Type B pancreatic cell (in vitro differentiated cells): Measurements from ENCODE around the gene LLCFC1. TPM values are rescaled to one million over a fixed set of nuclear protein-coding genes. Genes with fewer than 3 reads are reported as not detected.

ENCODE experiments used
- DNase-seq: peaks from one replicate; pipeline ENCODE4 v3.0.0; 2021; ENCODE audit warnings: mixed read lengths; ENCODE audit not compliant: unreplicated experiment; ENCODE audit errors: extremely low spot score
- H3K27ac Mint-ChIP-seq: 2 replicates; pipeline ENCODE4 v1.8.0; 2021; ENCODE audit warnings: mild to moderate bottlenecking, mixed read lengths
- H3K27me3 Mint-ChIP-seq: 2 replicates; pipeline ENCODE4 v1.8.0; 2021; ENCODE audit warnings: mixed read lengths
- H3K36me3 Mint-ChIP-seq: 2 replicates; pipeline ENCODE4 v1.8.0; 2021; ENCODE audit warnings: mixed read lengths
- H3K4me1 Mint-ChIP-seq: one replicate; pipeline ENCODE4 v1.8.0; 2021; ENCODE audit warnings: mixed read lengths; ENCODE audit not compliant: unreplicated experiment
- H3K4me3 Mint-ChIP-seq: 2 replicates; pipeline ENCODE4 v1.8.0; 2021; ENCODE audit warnings: mild to moderate bottlenecking, mixed read lengths
- H3K9me3 Mint-ChIP-seq: 2 replicates; pipeline ENCODE4 v1.8.0; 2021; ENCODE audit warnings: mixed read lengths
- total RNA-seq: library from RNA; stranded (reverse); gene quantifications from 2 replicates; pipeline ENCODE4 v1.2.1, GENCODE V29; 2021; ENCODE audit warnings: low replicate concordance
- TF ChIP-seq, protein P1 (sequence below): fragments of 200-600 bp; sonication (generic); conservative IDR thresholded peaks from 2 replicates; pipeline ENCODE4 v1.5.0; 2021; ENCODE audit warnings: antibody characterized with exemption, mild to moderate bottlenecking

The LLCFC1 gene
- total RNA-seq, 1 donor from 2014 or later: not detected

DNA sequence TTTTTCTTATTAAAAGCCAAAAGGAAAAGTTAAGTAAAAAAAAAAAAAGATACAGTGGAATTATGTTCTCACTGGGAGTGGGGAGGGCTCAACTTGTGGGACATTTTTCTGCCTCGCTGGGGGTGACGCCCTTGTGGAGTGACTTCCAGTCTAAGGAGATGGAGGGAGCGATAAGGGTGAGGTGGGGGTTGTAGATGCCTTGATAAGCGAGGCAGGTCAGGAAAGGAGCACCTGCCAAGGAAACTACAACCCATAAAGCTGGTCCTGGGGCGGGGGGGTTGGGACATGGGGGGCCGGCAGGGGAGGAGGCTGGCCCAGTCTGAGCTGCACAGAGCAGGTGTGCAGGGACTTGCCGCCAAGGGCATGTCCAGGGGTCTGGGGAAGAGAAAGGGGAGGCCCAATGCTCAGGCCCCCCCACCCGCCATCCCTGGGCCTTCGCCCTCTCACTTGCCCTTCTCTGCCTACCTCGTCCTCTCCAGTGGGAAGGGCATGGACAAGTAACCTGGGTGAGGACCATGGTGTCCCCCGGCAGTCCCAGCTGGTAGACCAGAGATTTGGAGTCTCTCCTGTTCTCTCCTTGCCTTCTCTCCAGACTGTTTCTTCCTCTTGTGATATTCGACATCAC is 3.2 kb upstream of the LLCFC1 start:
- no peak overlapping the region for H3K27ac Mint-ChIP-seq
- H3K36me3 Mint-ChIP-seq: no peaks in the 10 kb centered on the region
- TF ChIP-seq, protein P1, sequence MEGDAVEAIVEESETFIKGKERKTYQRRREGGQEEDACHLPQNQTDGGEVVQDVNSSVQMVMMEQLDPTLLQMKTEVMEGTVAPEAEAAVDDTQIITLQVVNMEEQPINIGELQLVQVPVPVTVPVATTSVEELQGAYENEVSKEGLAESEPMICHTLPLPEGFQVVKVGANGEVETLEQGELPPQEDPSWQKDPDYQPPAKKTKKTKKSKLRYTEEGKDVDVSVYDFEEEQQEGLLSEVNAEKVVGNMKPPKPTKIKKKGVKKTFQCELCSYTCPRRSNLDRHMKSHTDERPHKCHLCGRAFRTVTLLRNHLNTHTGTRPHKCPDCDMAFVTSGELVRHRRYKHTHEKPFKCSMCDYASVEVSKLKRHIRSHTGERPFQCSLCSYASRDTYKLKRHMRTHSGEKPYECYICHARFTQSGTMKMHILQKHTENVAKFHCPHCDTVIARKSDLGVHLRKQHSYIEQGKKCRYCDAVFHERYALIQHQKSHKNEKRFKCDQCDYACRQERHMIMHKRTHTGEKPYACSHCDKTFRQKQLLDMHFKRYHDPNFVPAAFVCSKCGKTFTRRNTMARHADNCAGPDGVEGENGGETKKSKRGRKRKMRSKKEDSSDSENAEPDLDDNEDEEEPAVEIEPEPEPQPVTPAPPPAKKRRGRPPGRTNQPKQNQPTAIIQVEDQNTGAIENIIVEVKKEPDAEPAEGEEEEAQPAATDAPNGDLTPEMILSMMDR: no peak
- H3K27me3 Mint-ChIP-seq: peaks cover 12% of the 10 kb centered on the region
- no peak for DNase-seq
- H3K9me3 Mint-ChIP-seq: no peaks in the 10 kb centered on the region
- H3K4me1 Mint-ChIP-seq: no peaks in the 10 kb centered on the region
- no peak overlapping the region for H3K4me3 Mint-ChIP-seq

DNA sequence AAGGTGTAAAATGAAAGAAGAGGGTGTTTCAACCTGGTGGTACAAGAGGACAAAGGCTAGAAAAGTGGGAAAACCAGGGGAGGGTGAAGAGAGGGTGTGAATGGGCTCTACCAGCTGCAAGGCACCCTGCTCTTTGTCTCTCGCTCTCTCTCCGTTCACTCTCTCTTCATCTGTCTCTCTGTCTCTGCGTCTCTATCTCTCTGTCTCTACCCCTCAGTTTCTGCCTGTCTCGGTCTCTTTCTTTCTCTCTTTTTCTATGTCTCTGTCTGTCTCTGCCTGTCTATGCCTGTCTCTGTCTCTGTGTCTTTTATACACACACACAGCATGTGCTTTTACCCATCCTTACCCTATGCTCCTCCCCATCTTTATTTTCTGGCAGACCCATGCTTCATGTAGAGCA is 673 bp upstream of the LLCFC1 start:
- Mint-ChIP-seq H3K9me3 (no peaks in the 10 kb centered on the region), H3K27ac (no peak overlapping the region), H3K4me1 (no peaks in the 10 kb centered on the region), H3K4me3 (no peak overlapping the region), H3K36me3 (no peaks in the 10 kb centered on the region), H3K27me3 (peaks cover 9% of the 10 kb centered on the region)
- TF ChIP-seq, protein P1: no peak
- DNase-seq: no peak

DNA sequence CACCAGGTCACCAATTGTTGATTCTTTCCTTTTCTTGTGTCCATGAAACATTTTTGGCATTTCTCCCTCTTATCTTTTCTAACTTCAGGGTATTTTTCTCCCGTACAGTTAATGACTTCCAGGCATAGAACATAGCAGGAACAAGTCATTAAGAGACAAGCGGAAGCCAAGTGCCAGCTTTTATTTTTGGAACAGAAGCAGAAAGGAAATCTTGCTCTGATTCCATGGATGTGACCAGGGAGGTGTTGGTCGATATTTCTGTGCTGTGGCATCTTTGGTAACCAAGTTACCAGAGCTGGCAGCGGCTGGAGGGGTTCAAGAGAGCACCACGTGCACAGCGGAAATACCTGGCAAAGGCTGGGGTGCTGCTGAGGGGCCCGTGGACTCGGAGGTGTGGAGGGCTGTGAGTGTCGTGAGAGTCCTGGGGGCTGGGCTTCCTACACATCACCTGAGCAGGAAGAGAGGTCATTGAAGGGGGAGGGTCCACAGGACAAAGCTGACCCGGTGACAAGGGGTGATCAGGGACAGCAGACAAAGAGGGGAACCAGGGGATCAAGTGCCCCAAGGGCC is 1.8 kb downstream of the LLCFC1 start:
- no peaks in the 10 kb centered on the region for H3K4me1 Mint-ChIP-seq
- no peak overlapping the region for H3K27ac Mint-ChIP-seq
- no peak overlapping the region for H3K4me3 Mint-ChIP-seq
- TF ChIP-seq, protein P1: no peak
- DNase-seq: no peak
- H3K36me3 Mint-ChIP-seq: no peaks in the 10 kb centered on the region
- H3K27me3 Mint-ChIP-seq: peaks cover 9% of the 10 kb centered on the region
- no peaks in the 10 kb centered on the region for H3K9me3 Mint-ChIP-seq

DNA sequence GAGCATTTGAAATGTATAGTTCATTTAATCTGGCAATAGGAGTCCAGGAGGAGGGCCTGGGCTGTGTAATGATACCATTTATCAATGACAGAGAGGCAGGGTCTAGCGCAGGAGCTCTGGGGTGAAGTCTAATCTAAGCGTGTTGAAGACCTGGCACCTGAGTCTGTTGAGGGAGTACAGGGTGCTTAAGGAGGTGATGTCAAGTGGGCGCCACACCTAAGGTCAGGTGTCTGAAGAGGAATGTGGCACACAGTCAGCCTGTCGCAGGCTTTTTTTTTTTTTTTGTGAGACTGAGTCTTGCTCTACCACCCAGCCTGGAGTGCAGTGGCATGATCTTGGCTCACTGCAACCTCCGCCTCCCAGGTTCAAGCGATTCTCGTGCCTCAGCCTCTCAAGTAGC is 2.3 kb downstream of the LLCFC1 start:
- Mint-ChIP-seq H3K27ac (no peak overlapping the region), H3K27me3 (peaks cover 9% of the 10 kb centered on the region), H3K36me3 (no peaks in the 10 kb centered on the region), H3K4me3 (no peak overlapping the region), H3K9me3 (no peaks in the 10 kb centered on the region), H3K4me1 (no peaks in the 10 kb centered on the region)
- no peak for DNase-seq
- TF ChIP-seq, protein P1: no peak

DNA sequence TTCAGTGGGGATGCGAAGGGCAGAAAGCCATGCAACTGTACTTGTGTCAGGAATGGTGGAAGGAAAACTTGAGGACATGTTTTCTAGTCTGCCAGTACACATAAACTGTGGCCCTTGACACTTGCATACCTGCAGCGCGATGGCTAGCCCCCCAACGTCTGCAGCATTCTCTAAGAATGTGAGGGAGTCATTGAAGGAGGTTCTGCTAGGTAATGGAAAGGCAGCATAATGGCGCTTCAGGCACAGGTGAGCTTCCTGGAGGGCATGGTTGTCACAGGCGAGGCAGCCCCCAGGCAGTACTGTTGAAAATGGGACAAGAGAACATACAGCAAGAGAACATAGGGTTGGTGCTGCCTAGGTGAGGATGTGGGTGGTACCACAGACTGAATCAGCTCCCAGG is 3.5 kb downstream of the LLCFC1 start:
- H3K9me3 Mint-ChIP-seq: no peaks in the 10 kb centered on the region
- no peak overlapping the region for H3K27ac Mint-ChIP-seq
- H3K4me1 Mint-ChIP-seq: no peaks in the 10 kb centered on the region
- H3K36me3 Mint-ChIP-seq: no peaks in the 10 kb centered on the region
- TF ChIP-seq, protein P1: no peak
- DNase-seq: no peak
- H3K4me3 Mint-ChIP-seq: no peak overlapping the region
- H3K27me3 Mint-ChIP-seq: peaks cover 9% of the 10 kb centered on the region
